Epidermal melanocyte (primary cell): ENCODE measurements around the gene TBC1D16.

Experiments used
- DNase-seq: peaks from one replicate; pipeline ENCODE4 v3.0.0; 2011; ENCODE audit warnings: low spot score; ENCODE audit not compliant: insufficient read length

TBC1D16 gene

GRCh38 chr17:79892457-79893241 is 143.0 kb downstream of the TBC1D16 start:
- no peak for DNase-seq

GRCh38 chr17:79891113-79891730 is 144.4 kb downstream of the TBC1D16 start:
- DNase-seq, result no peak

GRCh38 chr17:79890706-79891105 is 145.0 kb downstream of the TBC1D16 start:
- DNase-seq, result no peak

GRCh38 chr17:79888811-79889634 is 146.6 kb downstream of the TBC1D16 start:
- no peak for DNase-seq

GRCh38 chr17:79888009-79888540 is 147.6 kb downstream of the TBC1D16 start:
- no peak for DNase-seq

GRCh38 chr17:79887451-79887991 is 148.2 kb downstream of the TBC1D16 start:
- no peak for DNase-seq

GRCh38 chr17:79883202-79883601 is 152.5 kb downstream of the TBC1D16 start:
- no peak for DNase-seq
